T-helper 1 cell (primary cell): Measurements from ENCODE around the gene CABLES2.

Experiments used
- DNase-seq, 5 donors: peaks; one replicate each; pipeline ENCODE4 v3.0.0-alpha.2; 2012 to 2020

Gene CABLES2

DNA sequence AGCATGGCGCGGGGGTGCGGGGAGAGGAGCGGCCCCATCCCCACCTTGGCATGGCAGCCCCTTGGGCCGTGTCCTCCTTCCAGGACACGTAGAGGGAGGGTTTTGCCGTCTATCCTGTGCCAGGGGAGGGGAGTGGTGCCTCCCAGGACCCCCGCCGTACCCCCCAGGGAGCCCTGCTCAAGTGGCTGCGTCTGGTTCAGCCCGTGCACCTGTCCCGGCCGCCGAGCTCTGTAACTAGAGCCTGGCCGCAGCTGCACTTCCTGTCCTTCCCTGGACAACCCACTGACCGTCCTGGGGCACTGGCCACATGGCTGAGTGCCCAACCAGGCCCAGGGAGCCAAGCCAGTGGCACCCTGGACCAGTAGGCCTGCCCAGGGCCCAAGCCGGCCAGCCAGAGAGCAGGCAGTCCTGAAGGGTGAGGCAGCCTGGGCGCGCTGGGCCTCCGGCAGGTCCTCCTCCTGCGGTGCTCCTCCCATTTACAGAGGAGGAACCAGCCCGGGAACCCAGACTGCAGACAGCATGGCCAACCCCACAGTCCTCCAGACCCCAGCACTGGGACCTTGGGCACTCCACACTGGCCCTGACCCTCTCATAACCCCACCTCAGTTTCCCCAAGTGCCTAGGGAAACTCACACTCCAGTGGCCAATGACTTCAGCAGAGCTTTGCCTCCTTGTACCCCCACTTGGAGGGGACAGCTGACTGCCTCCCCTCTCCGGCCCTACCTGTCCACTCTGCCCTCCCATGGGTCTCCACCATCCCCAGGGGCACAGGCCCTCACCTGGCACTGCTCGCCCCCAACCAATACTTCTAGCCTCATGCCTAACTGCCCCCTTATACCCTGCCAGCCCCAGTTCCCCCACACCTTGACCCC, 48.7 kb downstream of the CABLES2 start:
- peak in 1 of 5 donors; percentile 3 for DNase-seq

DNA sequence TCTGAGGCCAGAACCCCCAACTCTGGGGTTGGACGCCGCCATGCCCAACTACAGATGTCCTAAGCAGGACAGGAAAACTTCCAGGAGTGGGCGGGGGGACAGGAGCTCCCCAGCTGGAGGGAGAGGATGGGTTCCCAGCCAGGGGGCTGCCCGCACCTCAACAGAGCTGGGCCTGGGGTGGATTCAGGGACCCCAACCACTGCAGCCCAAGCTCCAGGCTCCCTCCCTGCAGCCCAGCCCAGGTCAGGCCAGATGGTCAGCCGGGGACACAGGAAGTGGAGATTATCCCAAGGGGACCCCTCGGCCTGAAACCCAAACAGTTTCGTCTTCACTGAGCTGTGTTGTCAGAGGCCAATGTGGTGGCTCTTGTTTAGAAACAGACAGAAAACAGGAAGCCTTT, 49.4 kb downstream of the CABLES2 start:
- DNase-seq, result no peak

DNA sequence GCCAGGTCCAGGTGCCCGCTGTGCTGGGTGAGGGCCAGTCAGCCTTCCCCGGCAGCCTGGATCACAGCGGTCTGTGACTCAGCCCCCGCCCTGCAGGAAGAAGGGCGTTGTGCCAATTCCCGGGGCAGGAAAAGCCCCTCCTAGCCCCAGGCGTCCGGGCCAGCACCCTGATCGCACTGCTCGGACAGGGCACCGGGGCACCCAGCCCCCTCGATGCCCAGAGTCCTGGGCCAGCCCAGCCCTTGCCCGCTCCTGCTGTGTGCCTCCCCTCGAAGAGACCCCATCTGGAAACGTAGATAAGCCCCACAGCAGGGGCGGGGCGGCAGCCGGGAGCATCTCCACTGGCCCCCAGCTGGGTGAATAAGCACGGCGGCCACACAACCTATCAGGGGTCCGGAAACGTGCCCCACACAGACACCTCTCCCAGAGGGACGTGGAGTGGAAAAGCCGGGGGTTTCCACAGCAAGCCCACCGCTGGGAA, 49.9 kb downstream of the CABLES2 start:
- no peak for DNase-seq

DNA sequence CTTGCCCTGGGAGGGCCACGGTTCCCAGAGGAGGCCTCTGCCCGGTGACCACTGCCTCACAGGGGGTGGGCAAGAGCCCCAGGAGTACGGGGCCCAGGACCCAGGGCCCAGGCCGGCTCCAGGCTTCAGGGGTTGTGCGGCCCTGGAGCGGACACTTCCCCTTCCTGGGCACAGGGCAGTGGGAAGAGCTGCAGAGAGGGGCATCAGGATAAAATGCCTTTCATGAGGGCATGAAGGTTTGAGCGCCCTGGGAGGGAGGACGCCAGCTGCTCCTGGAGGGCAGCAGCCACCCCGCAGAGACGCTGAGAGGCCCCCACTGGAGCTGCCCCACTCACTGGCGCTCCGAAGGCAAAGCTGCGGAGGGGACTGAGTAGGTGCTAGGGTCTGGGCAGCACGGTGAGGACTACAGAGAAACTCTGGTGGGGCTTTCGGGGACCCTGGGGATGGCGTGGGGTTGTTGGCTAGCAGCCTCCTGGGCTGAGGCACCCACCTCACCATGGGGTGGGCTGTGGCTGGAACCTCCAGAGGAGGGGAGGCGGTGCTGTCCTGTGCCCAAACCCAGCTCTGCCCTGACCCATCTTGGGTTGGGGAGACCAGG, 50.4 kb downstream of the CABLES2 start:
- no peak for DNase-seq

DNA sequence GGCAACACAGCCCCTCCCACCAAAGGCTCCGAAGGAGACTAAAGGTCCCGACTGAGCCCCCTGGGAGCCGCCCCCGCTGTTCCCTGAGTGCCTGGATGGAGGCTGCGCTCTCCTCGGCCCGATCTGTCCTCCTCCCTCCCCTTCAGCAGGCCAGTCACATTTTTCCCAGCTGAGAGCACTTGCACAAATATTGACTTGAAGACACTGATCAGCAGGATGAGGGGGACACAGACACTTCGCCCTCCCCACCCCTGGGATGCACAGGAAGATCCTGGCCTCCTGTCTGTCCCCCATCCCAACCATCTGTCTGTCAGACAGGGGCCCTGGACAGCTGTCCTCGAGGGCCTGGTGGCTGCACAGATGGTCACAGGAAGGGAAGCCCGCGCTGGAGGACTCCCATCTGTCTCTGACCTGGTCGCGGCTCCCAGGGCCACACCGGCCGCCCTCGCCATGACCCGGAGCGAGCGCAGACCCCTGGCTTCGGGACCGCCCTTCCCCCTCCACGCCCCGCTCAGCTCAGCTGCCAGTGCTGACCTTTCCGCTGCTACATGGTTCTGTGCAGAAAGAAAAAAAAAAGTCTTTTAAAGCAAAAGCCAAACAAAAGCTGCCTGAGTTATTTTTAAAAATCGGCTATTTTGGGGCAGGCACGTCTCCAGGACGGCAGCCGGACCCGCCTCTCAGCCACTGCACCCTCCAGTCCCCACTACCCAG, 51.1 kb downstream of the CABLES2 start:
- DNase-seq, result no peak

DNA sequence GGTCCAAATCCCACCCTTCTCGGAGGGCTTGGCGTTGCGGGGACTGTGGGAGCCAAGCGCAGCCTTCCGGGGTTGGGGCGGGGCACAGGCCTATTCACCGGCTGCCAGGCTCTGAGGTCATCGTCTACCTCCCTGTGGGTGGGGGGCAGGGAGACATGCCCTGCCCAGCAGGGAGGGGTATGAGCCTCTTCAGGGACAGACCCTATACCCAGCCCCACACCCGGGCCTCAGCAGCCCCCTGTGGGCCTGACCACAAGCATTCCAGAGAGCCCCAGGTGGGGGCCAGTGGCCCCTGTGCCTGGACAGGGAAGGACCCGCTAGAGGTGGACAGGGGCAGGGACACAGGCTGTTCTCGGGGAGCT, 51.6 kb downstream of the CABLES2 start:
- no peak for DNase-seq

DNA sequence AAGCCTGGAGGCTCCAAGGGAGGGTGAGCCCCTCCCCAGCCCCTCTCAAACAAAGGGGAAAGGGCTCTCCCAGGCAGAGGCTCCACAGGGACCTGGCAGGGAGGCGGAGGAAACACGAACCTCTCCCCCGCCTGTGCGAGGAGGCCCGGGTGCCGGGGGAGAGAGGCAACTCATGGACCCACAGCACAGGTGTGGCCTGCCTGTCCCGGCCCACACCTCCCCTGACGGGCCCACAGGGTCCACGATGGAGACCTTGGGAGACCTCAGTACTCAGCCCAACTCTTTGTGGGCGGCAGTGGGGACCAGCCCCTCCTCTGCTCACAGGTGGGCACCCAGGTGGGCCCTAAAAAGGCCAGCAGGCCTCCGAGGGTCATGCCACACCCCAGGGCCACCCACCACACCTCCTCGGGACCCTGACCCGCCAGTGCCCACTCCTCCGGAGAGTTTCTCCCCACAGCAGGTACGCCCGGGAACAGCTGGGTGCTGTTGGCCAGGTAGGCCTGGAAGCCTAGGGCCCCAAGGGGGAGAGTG, 52.2 kb downstream of the CABLES2 start:
- DNase-seq, result no peak

DNA sequence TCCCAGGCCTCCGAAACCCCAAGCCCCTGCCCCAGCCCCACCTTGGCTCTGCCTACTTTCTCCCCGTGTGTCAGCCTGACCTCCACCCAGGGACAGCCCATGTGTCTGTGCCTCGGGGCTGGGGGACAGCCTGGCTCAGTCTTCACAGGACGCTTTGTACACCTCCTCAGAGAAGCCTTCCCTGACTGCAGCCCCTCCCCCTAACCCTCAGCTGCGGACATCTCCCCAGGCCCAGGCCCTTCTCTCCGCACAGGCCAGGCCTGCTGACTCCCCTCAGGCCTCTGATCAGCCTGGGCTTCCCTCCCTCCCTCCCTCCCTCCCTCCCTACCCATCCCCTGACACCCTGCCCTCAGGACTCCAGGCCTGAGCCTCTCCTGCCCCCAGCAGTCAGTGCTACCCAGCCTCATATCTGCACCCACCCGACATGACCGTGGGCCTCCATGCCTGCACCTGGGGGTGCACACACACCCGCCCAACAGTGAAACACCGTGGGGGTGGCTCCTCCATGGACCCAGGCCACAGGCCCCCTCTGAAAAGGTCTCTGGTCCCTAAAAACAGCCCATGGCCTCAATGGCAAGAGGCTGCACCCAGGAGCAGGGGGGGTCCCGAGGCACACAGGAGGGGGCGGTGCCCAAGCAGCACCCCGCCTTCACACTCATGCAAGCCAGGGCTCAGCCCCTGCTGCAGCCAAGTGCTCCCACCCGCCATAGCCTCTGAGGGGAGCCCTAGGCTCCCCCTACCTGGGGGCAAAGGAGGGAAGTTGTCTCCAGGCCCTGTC, 52.9 kb downstream of the CABLES2 start:
- no peak for DNase-seq

DNA sequence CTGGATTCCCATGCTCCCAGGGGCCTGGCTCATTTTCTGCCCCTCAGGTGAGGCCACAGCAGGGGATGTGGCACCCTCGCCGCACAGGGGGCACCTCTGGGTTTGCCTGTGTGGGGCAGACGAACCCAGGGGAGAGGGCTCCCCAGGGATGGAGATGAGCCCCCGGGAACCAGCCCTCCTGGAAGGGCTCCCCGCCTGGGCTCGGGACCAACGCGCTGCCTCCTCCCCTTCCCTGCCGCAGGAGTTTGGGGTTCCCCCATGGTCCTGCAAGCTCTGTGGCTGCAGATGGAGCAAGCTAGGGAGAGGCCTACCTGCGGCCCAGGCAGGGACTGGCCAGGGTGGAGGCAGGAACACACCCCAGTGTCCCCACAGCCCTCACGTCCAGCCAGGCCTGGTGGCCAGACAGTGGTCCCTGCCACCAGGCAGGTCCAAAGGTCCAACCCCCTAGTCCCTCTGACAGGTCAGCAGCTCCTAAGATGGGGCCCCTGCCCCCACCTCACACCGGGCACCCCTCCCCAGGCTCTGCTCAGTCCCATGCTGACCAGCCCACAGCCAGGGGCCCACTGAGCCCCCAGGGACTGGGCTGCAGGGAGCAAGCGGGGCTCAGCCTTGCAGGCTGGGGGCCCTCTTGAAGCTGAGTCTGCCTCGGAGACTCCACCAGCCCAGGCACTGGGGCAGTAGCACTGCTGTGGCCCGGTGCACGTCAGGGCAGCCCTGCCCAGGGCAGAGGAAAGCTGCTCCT, 53.6 kb downstream of the CABLES2 start:
- no peak for DNase-seq

DNA sequence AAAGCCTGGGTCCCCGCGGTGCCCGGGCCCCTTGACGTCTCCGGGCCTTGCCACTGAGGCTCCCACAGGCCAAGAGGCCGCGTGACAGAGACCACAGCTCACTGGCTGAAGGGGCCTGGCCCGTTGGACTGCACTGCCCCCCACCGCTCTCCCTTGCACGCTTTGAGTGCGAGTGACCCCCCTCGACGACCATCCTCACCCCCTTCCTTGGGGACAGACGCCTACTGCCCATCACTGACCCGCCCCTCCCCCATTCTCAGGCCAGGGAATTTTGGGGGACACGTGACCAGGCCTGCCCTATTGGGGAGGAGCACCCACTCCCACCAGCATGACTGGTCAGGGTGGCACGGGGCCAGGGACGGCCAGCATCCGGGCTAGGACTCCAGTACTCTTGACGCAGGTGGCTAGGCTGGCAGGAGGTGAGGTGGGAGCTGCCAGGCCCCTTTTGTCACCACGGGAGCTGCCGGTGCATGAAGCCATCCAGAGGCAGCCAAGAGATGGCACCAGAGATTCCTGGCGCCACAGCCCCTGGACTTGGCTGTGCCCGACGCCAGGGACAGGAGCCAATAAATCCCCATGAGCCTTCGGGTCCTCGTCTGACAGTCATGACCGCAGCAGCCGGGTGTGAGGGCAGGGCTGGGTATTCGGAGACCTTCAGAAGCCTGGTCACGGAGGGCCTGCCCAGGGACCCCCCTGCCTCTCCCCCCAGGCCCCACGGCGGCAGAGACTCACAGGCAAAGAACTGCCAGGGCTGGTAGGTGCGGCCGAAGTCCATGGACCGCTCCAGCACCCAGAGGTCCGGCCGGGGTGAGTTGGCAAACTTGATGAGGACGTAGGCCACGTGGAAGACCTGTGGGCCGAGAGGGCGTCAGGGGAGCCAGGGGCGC, 54.4 kb downstream of the CABLES2 start:
- no peak for DNase-seq

DNA sequence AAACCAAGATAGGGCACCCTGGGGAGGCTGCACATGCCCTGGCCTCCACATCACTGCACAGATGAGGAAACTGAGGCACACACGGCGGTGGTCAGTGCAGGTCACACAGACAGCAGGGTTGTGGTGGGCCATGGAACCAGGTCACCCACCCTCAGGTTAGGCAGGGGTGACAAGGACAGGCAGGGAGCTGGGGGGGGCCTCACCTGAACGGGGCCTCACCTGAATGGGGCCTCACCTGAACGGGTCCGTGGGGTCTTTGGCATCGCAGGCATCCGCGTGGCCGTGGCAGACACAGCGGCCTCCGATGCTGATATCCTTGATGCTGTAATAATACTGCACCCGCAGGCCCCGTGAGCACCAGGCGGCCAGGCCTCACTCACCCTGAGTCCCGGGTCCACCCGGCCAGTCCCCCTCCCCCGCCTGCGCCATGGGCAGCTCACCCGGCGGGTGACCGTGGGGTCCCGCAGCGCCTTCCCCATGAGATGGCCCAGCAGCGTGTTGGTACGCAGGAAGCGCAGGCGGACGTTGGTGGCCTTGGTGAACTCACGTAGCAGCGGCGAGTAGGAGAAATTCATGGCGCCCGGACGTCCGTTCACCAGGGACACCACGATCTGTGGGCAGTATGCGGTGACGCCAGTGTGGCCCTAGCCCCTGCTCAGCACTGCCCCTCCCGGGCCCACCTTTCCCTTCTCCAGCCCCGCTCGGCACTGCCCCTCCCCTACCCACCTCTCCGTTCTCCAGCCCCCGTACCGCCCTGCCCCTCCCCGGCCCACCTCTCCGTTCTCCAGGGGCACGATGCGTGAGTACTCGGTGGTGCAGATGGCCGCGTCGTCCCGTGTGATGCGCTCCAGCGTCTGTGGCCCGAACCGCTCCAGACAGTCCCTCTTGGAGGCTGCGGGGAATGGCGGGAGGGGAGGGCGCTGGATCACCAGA, 55.4 kb downstream of the CABLES2 start:
- no peak for DNase-seq

DNA sequence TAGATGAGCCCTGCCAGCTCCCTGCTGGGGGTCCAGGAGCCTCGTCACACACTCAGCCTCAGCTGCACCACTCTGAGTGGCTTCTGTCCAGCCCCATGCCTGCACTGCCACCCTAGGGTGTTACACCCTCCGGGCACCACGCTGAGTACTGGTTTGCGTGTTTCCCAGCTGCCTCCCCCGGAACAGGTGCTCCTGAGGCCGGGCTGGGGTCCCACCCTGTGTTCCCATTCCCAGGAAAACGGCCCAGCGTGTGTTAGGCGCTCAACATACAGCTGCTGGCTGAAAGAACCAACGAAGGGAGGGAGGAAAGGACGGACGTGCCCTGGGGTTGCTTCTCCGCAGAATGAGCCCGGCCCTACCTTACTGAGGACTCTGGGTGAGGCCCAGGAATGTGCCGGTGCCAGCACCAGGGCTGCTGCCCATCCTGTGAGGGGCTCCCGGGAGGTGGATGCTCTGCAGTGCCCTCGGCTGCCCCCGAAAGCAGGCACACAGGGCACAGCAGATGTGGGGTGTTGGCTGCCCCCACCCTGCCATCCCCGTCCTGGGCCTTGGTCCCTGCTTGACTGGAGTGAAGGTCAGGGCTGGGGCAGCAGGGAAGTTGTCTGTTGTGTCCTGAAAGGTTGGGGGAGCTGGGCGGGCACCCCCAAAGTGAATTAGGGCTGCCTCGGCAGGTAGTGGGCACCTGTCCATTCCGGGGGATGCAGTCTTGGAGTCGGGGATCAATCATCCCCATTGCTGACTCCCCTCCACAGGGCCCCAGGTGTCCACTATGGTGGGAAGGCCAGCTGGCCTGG, 56.3 kb downstream of the CABLES2 start:
- no peak for DNase-seq

DNA sequence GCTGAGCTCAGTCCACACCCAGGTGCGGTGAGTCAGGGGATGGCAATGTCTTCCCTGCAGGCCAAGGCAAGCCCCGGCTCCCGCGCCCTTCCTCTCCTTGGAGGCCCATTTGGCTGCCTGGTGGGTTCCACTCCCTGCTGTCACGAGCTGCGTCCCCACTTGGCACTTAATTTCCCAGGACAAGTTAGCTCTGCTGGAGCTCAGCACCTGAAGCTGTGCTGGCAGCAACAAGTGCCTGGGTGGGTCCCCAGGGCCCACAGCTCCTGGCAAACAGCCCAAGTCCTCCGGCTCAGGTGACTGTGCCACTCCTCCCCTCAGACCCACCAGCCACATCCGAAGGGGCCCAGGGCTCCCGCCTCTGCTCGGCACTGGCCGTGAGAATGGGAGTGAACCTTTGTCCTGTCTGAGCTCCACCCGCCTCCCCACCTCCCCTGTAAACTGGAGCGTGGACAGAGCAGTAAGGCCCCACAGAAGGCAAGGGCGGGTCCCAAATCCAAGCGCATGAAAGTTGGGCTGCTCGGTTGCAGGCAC, 56.9 kb downstream of the CABLES2 start:
- DNase-seq, result no peak

DNA sequence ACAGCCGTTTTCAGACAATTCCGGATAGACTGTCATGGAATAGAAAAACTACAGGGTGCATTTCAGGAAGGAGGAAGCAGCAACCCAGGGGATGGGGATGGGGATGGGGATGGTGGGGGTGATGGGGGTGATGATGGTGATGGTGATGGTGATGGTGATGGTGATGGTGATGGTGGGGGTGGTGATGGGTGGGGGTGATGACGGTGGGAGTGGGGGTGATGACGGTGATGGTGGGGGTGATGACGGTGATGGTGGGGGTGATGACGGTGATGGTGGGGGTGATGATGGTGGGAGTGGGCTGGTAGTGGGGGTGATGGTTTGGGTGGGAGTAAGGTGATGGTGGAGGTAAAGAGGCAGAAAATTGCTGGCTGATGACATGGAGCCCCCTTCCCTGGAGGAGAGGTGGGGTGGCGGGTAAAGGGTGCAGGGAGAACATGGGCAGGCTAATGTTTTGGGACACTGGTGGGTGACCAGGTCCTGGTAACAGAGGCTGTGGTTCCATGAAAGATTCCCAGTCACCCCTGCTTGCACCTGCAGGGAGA, 57.5 kb downstream of the CABLES2 start:
- DNase-seq, result no peak

DNA sequence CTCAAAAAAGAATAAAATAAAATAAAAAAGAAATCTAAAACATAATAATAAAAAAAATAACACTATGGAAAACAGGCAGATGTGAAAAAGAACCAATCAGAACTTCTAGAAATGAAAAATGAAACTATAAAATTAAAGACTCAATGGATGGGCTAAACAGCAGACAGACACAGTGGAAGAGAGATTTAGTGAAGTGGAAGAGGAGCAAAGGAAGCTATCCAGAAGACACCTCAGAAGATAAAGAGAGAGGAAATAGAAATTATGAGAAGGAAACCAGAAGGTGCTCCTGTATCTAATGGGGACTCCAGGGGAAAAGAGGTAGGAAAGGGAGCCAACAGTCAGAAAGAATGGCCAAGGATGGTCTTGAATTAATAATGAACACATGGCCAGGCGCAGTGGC, 58.5 kb downstream of the CABLES2 start:
- DNase-seq, result no peak

DNA sequence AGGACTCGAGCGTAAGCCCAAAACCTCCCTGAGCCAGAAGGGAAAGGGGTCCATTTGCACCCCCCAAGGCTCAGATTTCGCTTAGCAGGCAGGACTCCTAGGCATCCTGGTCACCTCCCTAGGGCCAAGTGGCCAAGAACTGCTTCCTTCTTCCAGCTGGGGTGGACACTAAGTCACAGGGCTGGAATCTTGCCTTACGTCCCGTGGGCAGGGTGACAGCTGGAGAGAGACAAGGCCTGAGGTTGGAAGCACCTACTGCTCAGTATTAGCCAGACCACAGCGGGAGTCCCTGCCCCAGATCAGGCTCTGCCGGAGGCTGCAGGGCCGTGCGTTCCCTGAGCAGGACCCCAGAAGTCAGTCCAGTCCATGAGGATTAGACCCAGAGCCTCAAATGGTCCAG, 59.6 kb downstream of the CABLES2 start:
- no peak for DNase-seq

DNA sequence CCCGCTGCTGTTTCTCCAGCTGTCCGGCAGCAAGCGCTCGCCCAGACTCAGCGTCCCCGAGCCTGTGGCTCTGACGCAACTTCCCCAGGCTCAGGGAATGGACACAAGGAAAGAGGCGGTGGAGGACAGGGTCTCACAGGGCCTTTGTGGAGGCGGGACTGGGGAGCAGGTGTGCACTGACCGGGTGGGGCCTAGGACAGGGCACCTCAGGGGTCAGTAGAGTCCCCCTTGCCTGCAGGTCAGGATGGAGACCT, 60.0 kb downstream of the CABLES2 start:
- no peak for DNase-seq

DNA sequence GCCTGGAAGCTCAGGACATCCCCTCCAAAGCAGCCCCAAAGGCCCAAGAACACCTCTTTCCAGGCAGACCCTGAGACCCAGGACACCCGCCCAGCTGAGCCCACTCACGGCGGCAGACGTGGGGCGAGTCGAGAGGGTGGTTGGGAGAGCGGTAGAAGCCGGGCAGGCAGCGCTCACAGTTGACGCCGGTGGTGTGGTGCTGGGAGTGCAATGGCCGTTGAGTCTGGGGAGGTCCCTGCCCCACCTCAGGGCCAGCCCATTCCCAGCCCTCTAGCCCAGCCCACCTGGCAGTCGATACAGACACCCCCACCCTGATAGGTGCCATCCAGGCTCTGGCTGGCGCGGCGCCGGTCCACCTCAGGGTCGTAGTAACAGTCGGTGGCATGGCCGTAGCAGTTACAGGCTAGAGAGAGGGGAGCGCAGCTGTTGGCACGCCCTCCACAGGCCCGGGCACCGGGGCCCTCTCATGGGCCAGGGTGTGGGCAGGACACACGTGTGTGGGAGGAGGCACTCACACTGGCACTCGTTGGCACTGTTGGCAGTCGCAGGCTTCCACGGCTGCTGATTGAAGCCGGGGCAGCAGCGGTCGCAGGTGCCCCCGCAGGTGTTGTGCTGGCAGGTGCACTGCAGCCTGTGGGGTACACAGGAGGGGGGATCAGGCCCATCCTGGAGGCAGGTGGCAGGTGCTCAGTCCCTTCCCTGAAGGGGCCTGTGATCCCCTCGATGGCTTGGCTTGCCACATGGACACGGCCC, 60.5 kb downstream of the CABLES2 start:
- no peak for DNase-seq
